Endothelial cell of umbilical vein (primary cell): ENCODE measurements around the gene RTN4R. TPM values are rescaled to one million over a fixed set of nuclear protein-coding genes. Genes with fewer than 3 reads are reported as not detected.
"Not testable (repeated sequence)": the region's sequence is repeated elsewhere in the genome, so short reads cannot be mapped to it uniquely, and the experiment has no call there.

ENCODE experiments used
- BruUV-seq: library from RNA; stranded (reverse); fragments of 400-500 nt; replicated peaks from 2 replicates; lab custom pipeline; 2021; lab: Mats Ljungman, UMichigan
- CTCF ChIA-PET: fragments of 300-600, 350-600 bp; sonication (Branson Sonifier 250); formaldehyde crosslinking; loops from one replicate; lab custom pipeline; 2021; ENCODE audit warnings: antibody characterized with exemption, inconsistent platforms; lab: Charles Lee
- POLR2A ChIA-PET: fragments of 300-600, 350-600 bp; sonication (Branson Sonifier 250); formaldehyde crosslinking; loops from one replicate; lab custom pipeline; 2021; ENCODE audit warnings: antibody characterized with exemption, inconsistent platforms; lab: Charles Lee
- DNase-seq: peaks from one replicate; pipeline ENCODE4 v3.0.0-alpha.2; 2011; ENCODE audit warnings: low read depth, low spot score
- FAIRE-seq: peaks from 2 replicates; lab custom pipeline; 2011; peaks lifted over from hg19 to GRCh38; lab: Jason Lieb, UNC
- H2AFZ ChIP-seq: 2 replicates; pipeline ENCODE4 v1.6.0; 2012; ENCODE audit warnings: low read depth, low read length, control low read depth, inconsistent platforms
- H3K27ac ChIP-seq: 2 replicates; pipeline ENCODE4 v1.5.1; 2011; ENCODE audit warnings: low read depth, mild to moderate bottlenecking, control low read depth, low read length, moderate library complexity; ENCODE audit not compliant: insufficient read depth
- H3K27me3 ChIP-seq, 2 experiments: 2 replicates each; pipeline versions ENCODE4 v1.6.0 to v1.6.1; 2011; ENCODE audit warnings: low read length in 2 of 2, mixed read lengths in 1 of 2; ENCODE audit not compliant: control insufficient read depth in 2 of 2, insufficient read depth in 2 of 2
- H3K36me3 ChIP-seq, 2 experiments: 2 replicates in 1 of 2; 3 replicates in 1 of 2; pipeline ENCODE4 v1.5.1; 2011; ENCODE audit warnings: low read length in 2 of 2, mild to moderate bottlenecking in 1 of 2, moderate library complexity in 1 of 2; ENCODE audit not compliant: control insufficient read depth in 2 of 2, insufficient read depth in 2 of 2; ENCODE audit errors: extremely low read depth in 1 of 2
- H3K4me1 ChIP-seq: 3 replicates; pipeline ENCODE4 v1.5.1; 2011; ENCODE audit warnings: mild to moderate bottlenecking, low read length; ENCODE audit not compliant: control insufficient read depth, insufficient read depth; ENCODE audit errors: extremely low read depth
- H3K4me2 ChIP-seq: 2 replicates; pipeline ENCODE4 v1.6.1; 2011; ENCODE audit warnings: low read length, control low read depth, mixed read lengths; ENCODE audit not compliant: insufficient read depth
- H3K4me3 ChIP-seq, 3 experiments: fragments of 200-600 bp in 1 of 3; sonication (generic), shearing (Covaris generic) in 1 of 3; replicated peaks in 1 of 3; 2 replicates each; pipeline ENCODE4 v1.5.1; 2011 to 2016; ENCODE audit warnings: control low read depth in 3 of 3, low read length in 3 of 3, mild to moderate bottlenecking in 2 of 3, inconsistent platforms in 1 of 3, low read depth in 1 of 3, moderate library complexity in 1 of 3; ENCODE audit not compliant: insufficient read depth in 1 of 3
- H3K79me2 ChIP-seq: 2 replicates; pipeline ENCODE4 v1.6.0; 2012; ENCODE audit warnings: low read length, inconsistent platforms; ENCODE audit not compliant: control insufficient read depth, insufficient read depth
- H3K9ac ChIP-seq: replicated peaks from 2 replicates; pipeline ENCODE3; 2011; ENCODE audit warnings: low read length, control low read depth; ENCODE audit not compliant: insufficient read depth; ENCODE audit errors: extremely low read depth
- H3K9me1 ChIP-seq: replicated peaks from 3 replicates; pipeline ENCODE4 v1.6.0; 2011; ENCODE audit warnings: mild to moderate bottlenecking, low read length; ENCODE audit not compliant: control insufficient read depth, insufficient read depth; ENCODE audit errors: extremely low read depth
- H3K9me3 ChIP-seq: replicated peaks from 2 replicates; pipeline ENCODE4 v1.5.1; 2012; ENCODE audit warnings: low read length, inconsistent platforms; ENCODE audit not compliant: control insufficient read depth, insufficient read depth
- H4K20me1 ChIP-seq: replicated peaks from 2 replicates; pipeline ENCODE3; 2011; ENCODE audit warnings: mild to moderate bottlenecking, low read length; ENCODE audit not compliant: control insufficient read depth, insufficient read depth; ENCODE audit errors: extremely low read depth
- EZH2 ChIP-seq: IDR thresholded peaks from 2 replicates; pipeline ENCODE4 v1.6.1; 2012; ENCODE audit warnings: borderline replicate concordance, low read depth, mild to moderate bottlenecking, moderate library complexity, low read length, inconsistent platforms; ENCODE audit not compliant: severe bottlenecking
- FOS ChIP-seq: IDR thresholded peaks from 2 replicates; pipeline ENCODE4 v1.6.1; 2011; ENCODE audit warnings: mild to moderate bottlenecking, low read length, moderate library complexity, borderline replicate concordance; ENCODE audit not compliant: insufficient read depth
- GATA2 ChIP-seq: IDR thresholded peaks from 2 replicates; pipeline ENCODE4 v1.7.0; 2011; ENCODE audit warnings: low read depth, mild to moderate bottlenecking, moderate library complexity, mixed read lengths, low read length; ENCODE audit not compliant: insufficient read length, insufficient read depth
- JUN ChIP-seq: IDR thresholded peaks from 2 replicates; pipeline ENCODE4 v1.6.1; 2011; ENCODE audit warnings: borderline replicate concordance, low read depth; ENCODE audit not compliant: insufficient read length, insufficient read depth
- MYC ChIP-seq: IDR thresholded peaks from one replicate; pipeline ENCODE4 v1.6.1; 2011; ENCODE audit warnings: mild to moderate bottlenecking, low read depth, low read length
- POLR2A ChIP-seq: IDR thresholded peaks from 2 replicates; pipeline ENCODE4 v1.6.1; 2012; ENCODE audit warnings: low read depth, mild to moderate bottlenecking, control low read depth, low read length
- POLR2AphosphoS5 ChIP-seq: IDR thresholded peaks from 2 replicates; pipeline ENCODE4 v1.6.1; 2012; ENCODE audit warnings: low read depth, mild to moderate bottlenecking, control low read depth, low read length, moderate library complexity; ENCODE audit not compliant: insufficient read depth
- dilution Hi-C: fragments of 300-500 bp; cut with MboI; formaldehyde crosslinking; loops from one replicate; pipeline ENCODE4 v1.15.0; 2019; ENCODE audit warnings: low sequenced_read_pairs; ENCODE audit not compliant: extremely low pct_ligation_motif_present
- intact Hi-C: fragments of 100-400 bp; cut with micrococcal nuclease; formaldehyde crosslinking; loops from one replicate; pipeline ENCODE4 v1.10.0; 2022
- polyA plus RNA-seq, 4 experiments: library from polyadenylated mRNA; depleted of rRNA in 3 of 4; stranded (reverse) in 3 of 4; unstranded in 1 of 4; fragments of >200 nt; gene quantifications; 2 replicates each; pipeline versions ENCODE4 v1.2.1 to v1.2.3, GENCODE V29; 2011 to 2012; ENCODE audit warnings: missing spikeins in 1 of 4
- total RNA-seq: library from RNA; stranded (reverse); gene quantifications from 2 replicates; pipeline ENCODE4 v1.2.3, GENCODE V29; 2021
- TF ChIP-seq, protein P1 (sequence below), 2 donors: IDR thresholded peaks; 1 replicate in 1 of 2; 2 replicates in 1 of 2; pipeline ENCODE4 v1.5.1; 2011; ENCODE audit warnings: low read length in 2 of 2, mild to moderate bottlenecking in 2 of 2, moderate library complexity in 2 of 2, control low read depth in 1 of 2, inconsistent platforms in 1 of 2, low read depth in 1 of 2; ENCODE audit not compliant: insufficient read depth in 1 of 2; ENCODE audit errors: extremely low read depth in 1 of 2
- TF ChIP-seq, protein P2 (sequence below): IDR thresholded peaks from 2 replicates; pipeline ENCODE4 v1.6.1; 2011; ENCODE audit not compliant: insufficient read depth, insufficient read length

The RTN4R gene
- total and polyA plus RNA-seq, 2 donors (not counting 3 experiments of a cell fraction or from before 2014, with no cell fraction given) = 1.2 to 2.2 TPM

DNA sequence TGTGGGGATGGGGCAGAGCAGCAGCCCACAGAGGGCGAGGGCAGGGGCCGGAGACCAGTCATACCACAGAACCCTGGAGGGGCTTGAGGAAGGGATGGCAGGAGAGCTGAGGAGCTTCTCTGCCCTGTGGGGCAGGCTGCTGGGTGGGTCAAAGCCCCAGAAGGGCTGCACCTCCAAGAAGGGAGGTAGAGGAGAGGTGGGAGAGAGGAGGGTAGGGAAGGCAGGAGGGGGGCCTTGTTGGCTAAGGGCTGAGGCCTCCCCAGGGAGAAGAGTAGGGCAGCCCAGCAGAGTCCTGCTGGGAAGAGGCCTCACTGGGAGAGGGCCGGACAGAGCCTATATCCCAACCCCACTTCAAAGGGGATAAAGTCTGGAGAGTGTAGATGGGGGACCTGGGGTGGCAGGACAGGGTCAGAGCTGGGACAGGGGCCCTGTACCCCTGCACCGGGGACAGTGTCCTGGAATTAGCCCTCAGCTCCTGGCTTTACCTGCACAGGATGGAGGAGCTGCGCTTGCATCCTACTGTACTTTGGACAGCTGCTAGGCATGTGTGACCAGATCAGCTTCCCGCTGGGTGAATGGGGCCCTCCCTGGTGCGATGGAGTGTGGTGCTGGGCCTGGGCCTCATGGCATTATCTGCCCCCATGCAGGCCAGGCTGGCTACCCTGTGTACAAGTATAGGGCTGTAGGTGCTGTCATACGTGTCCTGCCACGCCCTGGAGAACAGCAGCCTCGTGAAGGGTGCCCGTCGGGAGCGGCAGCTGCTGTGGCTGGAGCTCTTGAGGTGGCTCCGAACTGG lies 44.5 kb upstream of the RTN4R start:
- Histone ChIP-seq H3K9ac (no peak overlapping the region), H2AFZ (no peak overlapping the region), H3K27me3 (no peaks in the 10 kb centered on the region), H3K4me1 (no peaks in the 10 kb centered on the region), H3K9me3 (no peaks in the 10 kb centered on the region), H3K4me3 (no peak overlapping the region), H3K4me2 (no peak overlapping the region), H3K36me3 (no peaks in the 10 kb centered on the region), H3K79me2 (no peaks in the 10 kb centered on the region), H4K20me1 (no peaks in the 10 kb centered on the region), H3K9me1 (no peaks in the 10 kb centered on the region), H3K27ac (no peak overlapping the region)
- BruUV-seq = no TSS peak
- TF ChIP-seq, protein P1, sequence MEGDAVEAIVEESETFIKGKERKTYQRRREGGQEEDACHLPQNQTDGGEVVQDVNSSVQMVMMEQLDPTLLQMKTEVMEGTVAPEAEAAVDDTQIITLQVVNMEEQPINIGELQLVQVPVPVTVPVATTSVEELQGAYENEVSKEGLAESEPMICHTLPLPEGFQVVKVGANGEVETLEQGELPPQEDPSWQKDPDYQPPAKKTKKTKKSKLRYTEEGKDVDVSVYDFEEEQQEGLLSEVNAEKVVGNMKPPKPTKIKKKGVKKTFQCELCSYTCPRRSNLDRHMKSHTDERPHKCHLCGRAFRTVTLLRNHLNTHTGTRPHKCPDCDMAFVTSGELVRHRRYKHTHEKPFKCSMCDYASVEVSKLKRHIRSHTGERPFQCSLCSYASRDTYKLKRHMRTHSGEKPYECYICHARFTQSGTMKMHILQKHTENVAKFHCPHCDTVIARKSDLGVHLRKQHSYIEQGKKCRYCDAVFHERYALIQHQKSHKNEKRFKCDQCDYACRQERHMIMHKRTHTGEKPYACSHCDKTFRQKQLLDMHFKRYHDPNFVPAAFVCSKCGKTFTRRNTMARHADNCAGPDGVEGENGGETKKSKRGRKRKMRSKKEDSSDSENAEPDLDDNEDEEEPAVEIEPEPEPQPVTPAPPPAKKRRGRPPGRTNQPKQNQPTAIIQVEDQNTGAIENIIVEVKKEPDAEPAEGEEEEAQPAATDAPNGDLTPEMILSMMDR (IDR thresholded peaks at IDR 0.05; ENCODE audit: extremely low read depth in 1 of 2, insufficient read depth in 1 of 2, low read depth in 1 of 2, low read length in 2 of 2) = no peak
- TF ChIP-seq MYC = no peak
- TF ChIP-seq POLR2AphosphoS5 = no peak
- TF ChIP-seq, protein P2, sequence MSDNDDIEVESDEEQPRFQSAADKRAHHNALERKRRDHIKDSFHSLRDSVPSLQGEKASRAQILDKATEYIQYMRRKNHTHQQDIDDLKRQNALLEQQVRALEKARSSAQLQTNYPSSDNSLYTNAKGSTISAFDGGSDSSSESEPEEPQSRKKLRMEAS = no peak
- TF ChIP-seq EZH2 = no peak
- no peak for TF ChIP-seq GATA2
- TF ChIP-seq POLR2A = no peak
- no peak for TF ChIP-seq FOS
- TF ChIP-seq JUN = no peak
- ChIA-PET POLR2A (no interaction called here), CTCF (no interaction called here)
- dilution Hi-C loops = no loop called here
- FAIRE-seq (no peak), DNase-seq (no peak)
- intact Hi-C loops = no loop called here

DNA sequence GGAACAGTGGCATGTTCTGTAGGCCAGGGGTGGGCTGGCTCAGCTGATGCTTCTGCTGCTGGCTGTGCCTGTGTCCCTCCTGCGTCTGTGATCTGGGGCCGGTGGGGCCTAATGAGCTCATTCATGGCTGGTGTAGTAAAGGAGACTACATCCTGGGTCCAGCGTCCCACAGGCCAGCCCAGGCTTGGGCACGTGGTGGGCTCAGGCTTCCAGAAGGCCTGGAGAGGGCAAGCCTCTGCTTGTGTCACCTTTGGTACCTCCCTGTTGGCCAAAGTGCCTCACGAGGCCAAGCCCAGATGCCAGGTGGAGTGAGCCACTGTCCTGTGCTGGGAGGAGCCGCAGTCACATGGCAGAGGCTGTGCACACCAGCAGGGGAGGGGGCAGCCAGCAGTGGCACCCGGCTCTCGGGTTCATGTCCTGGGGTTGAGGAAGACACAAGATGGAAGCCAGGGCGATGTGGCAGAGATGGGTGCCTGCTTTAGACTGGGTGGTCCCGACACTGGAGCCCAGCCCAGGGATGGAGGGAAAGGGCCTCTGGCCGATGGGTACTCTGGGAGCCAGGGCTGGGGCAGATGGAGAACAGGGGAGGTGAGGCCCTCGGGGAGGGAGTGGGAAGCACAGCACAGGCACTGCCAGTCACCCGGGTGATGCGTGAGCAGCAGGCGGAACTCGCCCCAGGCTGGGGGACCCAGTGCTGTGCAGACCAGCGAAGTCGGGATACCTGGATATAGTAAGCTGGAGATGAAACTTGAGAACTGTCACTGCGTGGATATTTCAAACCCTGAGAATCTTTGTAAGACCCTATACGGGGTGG lies 43.3 kb upstream of the RTN4R start:
- H3K9ac ChIP-seq, H3K27me3 ChIP-seq, DNase-seq, H3K79me2 ChIP-seq, H3K36me3 ChIP-seq, H2AFZ ChIP-seq, H3K4me2 ChIP-seq, H3K4me1 ChIP-seq, dilution Hi-C loops, H3K4me3 ChIP-seq, H3K9me3 ChIP-seq, H3K27ac ChIP-seq, H4K20me1 ChIP-seq, BruUV-seq, FAIRE-seq, POLR2A ChIA-PET, H3K9me1 ChIP-seq, intact Hi-C loops: not testable (repeated sequence)
- CTCF ChIA-PET = interaction anchor here (0.9 kb wide), 1 partner anchor 8 kb away, joined by 3 read pairs; no protein-coding TSS in a partner anchor
